IPS-15b (cell line): ENCODE data around the gene GLT8D2.
"Not testable (repeated sequence)": the region's sequence is repeated elsewhere in the genome, so short reads cannot be mapped to it uniquely, and the experiment has no call there.

Source experiments
- H3K27me3 ChIP-seq: one replicate; pipeline ENCODE4 v1.6.1; 2013; ENCODE audit warnings: low read length; ENCODE audit not compliant: control insufficient read depth, insufficient read depth
- H3K36me3 ChIP-seq: one replicate; pipeline ENCODE4 v1.6.1; 2013; ENCODE audit warnings: low read length; ENCODE audit not compliant: control insufficient read depth, insufficient read depth
- H3K4me1 ChIP-seq: one replicate; pipeline ENCODE4 v1.6.1; 2013; ENCODE audit warnings: mild to moderate bottlenecking, low read length; ENCODE audit not compliant: control insufficient read depth, insufficient read depth
- H3K4me3 ChIP-seq: one replicate; pipeline ENCODE4 v1.5.1; 2013; ENCODE audit warnings: low read depth, low read length
- H3K9ac ChIP-seq: one replicate; pipeline ENCODE4 v1.6.1; 2013; ENCODE audit warnings: low read depth, mild to moderate bottlenecking, low read length
- H3K9me3 ChIP-seq: one replicate; pipeline ENCODE4 v1.6.1; 2013; ENCODE audit warnings: mild to moderate bottlenecking, low read length; ENCODE audit not compliant: control insufficient read depth, insufficient read depth

GLT8D2 gene

DNA sequence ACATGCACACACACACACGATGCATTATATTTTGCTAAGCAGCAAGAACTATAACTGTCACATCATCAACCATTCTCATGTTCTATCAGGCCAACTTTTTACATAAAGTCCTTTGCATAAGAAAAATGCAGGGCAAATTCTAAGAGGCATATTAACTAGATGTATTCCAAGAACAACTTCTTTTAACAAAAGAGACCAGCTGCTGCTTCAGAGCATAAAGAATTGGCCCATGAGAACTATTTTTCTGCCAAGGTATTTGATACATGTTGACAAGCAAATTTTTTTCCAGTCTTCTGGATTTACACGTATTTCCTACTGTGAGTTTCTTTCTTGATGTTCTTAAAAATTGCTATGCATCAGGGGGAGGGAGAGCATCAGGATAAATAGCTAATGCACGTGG is 27.2 kb downstream of the GLT8D2 start:
- H3K27me3 ChIP-seq: no peaks in the 10 kb centered on the region
- H3K4me3 ChIP-seq: no peak overlapping the region
- no peak overlapping the region for H3K9ac ChIP-seq
- H3K4me1 ChIP-seq: no peaks in the 10 kb centered on the region
- no peaks in the 10 kb centered on the region for H3K9me3 ChIP-seq
- H3K36me3 ChIP-seq: no peaks in the 10 kb centered on the region

DNA sequence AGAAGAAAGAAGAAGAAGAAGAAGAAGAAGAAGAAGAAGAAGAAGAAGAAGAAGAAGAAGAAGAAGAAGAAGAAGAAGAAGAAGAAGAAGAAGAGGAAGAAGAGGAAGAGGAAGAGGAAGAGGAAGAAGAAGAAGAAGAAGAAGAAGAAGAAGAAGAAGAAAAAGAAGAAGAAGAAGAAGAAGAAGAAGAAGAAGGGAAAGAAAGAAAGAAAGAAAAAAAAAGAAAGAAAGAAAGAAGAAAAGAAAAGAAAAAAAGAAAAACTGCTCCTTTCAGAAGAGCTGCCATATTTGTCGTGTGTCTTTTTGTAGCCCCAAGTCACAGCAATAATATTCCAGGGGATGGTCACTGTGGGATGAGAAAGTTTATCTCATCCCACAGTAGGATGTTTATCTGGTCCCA is 28.1 kb downstream of the GLT8D2 start:
- H3K36me3 ChIP-seq, H3K4me3 ChIP-seq, H3K9me3 ChIP-seq, H3K27me3 ChIP-seq, H3K9ac ChIP-seq, H3K4me1 ChIP-seq: not testable (repeated sequence)

DNA sequence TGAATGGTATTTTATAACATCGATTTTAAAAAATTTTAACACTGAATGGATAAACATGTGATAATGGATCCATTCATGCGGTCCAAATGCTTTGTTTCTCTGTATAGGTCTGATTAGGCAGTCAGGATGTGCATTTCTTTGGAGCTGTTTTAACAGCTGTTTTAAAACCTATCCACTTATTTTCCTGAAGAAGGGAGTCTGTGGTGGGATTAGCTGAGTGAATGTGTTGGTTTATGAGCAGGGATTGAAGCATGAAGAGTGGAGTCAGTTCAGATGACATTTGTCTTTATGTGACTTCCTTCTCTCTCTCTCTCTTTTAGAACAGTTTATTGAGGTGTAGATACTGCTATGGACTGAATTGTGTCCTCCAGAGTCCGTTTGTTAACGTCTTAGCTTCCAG is 37.7 kb downstream of the GLT8D2 start:
- Histone ChIP-seq H3K4me3 (no peak overlapping the region), H3K36me3 (no peaks in the 10 kb centered on the region), H3K9me3 (no peaks in the 10 kb centered on the region), H3K27me3 (no peaks in the 10 kb centered on the region), H3K9ac (no peak overlapping the region), H3K4me1 (no peaks in the 10 kb centered on the region)

DNA sequence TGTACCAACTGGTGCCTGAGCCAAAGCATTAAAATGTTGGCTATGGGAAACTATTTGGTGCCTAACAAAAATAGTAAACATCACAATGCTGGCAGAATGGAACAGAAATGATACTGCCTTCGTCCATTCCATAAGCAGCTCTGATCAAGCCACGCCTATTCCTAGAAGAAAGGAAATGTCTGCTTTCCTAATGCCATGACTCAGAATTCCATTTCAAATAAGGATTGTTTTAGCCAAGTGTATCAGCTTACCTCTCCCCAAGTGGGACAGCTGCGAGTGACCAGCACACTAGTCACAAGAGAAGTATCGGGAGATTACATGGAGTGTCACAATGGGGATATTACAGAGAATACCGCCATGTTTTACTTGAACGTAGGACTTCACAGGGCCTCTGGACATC is 38.7 kb downstream of the GLT8D2 start:
- H3K36me3 ChIP-seq: no peaks in the 10 kb centered on the region
- H3K9ac ChIP-seq: no peak overlapping the region
- H3K4me3 ChIP-seq: no peak overlapping the region
- no peaks in the 10 kb centered on the region for H3K4me1 ChIP-seq
- H3K9me3 ChIP-seq: no peaks in the 10 kb centered on the region
- H3K27me3 ChIP-seq: no peaks in the 10 kb centered on the region

DNA sequence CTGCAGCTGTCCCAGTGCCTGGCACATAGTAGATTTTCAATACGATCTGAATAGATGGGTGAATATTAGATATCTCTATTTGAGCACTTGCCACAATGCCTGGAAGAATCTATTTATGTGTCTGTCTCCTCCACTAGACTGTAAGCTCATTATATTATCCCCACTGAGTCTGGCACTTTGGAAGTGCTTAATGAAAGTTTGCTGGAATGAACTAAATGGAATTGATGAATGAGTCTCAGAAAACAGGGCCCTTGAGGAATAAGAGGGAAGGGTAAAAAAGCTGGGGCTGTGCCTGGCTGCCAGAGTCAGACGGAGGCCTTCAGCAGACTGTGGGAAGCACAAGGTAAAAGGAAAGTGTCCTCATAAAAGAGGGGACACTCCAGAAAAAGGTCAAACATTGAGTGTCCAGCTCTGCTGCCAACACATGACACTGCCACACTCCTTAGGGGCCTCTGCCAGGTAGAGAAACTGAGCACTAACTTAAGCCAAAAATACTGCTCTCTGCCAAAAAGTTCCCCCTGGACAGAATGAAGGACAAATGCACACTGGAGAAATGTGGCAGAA is 39.3 kb downstream of the GLT8D2 start:
- H3K27me3 ChIP-seq: no peaks in the 10 kb centered on the region
- no peaks in the 10 kb centered on the region for H3K9me3 ChIP-seq
- H3K9ac ChIP-seq: no peak overlapping the region
- no peak overlapping the region for H3K4me3 ChIP-seq
- no peaks in the 10 kb centered on the region for H3K36me3 ChIP-seq
- no peaks in the 10 kb centered on the region for H3K4me1 ChIP-seq

DNA sequence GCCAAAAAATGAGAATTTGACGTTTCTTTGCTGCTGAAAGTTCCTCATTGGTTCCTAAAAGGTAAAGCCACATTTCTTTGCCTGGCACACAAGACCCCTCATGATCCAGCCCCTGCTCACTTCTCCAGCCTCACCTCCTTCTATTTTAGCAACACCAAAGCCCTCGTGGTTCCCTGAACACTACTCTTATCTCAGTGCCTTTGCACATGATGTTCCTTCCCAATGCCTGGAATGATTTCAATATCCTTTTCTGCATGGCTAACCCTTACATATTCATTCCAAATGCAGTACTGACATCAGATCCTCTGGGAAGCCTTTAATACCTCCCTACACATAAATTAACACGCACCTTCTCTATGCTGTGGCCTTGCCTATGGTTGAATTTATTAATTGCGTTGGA is 39.9 kb downstream of the GLT8D2 start:
- H3K4me3 ChIP-seq: no peak overlapping the region
- no peak overlapping the region for H3K9ac ChIP-seq
- H3K36me3 ChIP-seq: no peaks in the 10 kb centered on the region
- no peaks in the 10 kb centered on the region for H3K9me3 ChIP-seq
- no peaks in the 10 kb centered on the region for H3K4me1 ChIP-seq
- no peaks in the 10 kb centered on the region for H3K27me3 ChIP-seq

DNA sequence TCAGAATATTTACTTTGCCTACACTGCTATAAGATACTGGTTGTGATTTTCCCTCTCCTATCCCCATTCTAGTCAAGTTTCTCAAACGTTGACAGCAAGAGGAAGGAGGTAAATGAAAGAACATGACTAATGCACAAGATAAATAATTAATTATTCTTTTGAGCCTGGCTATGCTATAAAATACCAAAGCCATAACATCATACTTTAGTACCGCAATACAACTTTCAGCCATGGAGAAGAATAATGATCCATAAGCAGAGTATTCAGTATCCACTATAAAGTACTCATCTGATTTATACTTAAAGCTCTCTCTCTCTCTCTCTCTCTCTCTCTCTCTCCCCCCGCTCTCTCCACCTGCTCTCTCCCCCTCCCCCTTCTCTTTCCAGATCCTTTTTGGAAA is 43.1 kb downstream of the GLT8D2 start:
- no peak overlapping the region for H3K4me3 ChIP-seq
- no peaks in the 10 kb centered on the region for H3K36me3 ChIP-seq
- no peak overlapping the region for H3K9ac ChIP-seq
- H3K9me3 ChIP-seq: no peaks in the 10 kb centered on the region
- H3K4me1 ChIP-seq: no peaks in the 10 kb centered on the region
- no peaks in the 10 kb centered on the region for H3K27me3 ChIP-seq

DNA sequence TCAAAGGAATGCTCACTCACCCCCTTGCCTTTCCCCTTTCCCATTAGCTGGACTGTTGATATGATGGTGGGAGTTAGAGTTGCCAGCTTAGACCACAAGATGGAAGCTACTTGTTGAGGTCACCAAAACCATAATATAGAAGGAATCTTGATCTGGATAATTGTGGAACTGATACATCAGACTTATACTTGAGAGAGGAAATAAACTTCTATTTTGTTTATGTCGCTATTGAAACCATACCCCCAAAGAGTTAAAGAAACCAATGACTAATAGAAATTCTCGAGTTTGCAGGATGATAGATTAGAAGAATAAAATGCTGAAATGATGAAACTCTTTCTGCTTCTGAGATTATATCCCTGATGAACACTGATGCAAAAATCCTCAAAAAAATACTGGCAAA is 46.4 kb downstream of the GLT8D2 start:
- Histone ChIP-seq H3K36me3 (no peaks in the 10 kb centered on the region), H3K4me1 (no peaks in the 10 kb centered on the region), H3K9me3 (no peaks in the 10 kb centered on the region), H3K9ac (no peak overlapping the region), H3K27me3 (no peaks in the 10 kb centered on the region), H3K4me3 (no peak overlapping the region)

DNA sequence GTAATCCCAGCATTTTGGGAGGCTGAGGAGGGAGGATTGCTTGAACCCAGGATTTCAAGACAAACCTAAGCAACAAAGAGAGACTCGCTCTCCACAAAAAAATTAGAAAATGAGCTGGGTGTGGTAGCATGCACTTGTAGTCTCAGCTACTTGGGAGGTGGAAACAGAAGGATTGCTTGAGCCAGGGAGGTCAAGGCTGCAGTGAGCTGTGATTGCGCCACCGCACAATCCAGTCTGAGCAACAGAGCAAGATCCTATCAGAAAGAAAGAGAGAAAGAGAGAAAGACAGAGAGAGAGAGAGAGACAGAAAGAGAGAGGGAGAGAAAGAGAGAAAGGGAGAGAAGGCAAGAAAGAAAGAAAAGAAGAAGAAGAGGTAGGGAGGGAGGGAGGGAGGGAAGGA is 47.3 kb downstream of the GLT8D2 start:
- Histone ChIP-seq H3K36me3 (no peaks in the 10 kb centered on the region), H3K27me3 (no peaks in the 10 kb centered on the region), H3K9ac (no peak overlapping the region), H3K9me3 (no peaks in the 10 kb centered on the region), H3K4me1 (no peaks in the 10 kb centered on the region), H3K4me3 (no peak overlapping the region)

DNA sequence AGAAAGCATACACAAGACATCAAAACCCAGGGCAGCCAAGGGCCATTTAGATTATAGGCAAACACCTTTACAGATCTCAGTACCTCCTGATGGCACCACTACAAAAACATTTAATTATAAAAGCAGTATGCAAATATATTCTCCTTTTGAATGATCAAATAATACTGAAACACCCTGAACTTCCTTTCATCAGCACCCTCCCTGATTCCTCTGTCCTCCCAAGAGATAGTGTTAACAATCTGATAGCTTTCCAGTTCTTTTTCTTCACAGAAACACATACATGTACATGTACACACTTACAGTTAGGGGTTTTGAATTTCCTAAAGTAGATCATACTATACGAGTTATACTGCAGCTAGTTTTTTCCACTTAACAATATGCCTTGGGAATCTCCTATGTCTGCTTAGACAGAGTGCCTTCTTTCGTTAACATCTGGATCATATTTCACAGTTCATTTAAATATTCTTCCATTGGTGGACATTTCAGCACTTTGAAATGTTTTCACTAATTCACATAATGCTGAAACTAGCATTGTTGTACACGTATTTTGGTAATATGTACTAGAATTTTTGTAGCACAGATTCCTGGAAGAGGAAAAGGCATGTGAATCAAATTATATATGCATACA is 49.1 kb downstream of the GLT8D2 start:
- Histone ChIP-seq H3K36me3 (no peaks in the 10 kb centered on the region), H3K9me3 (no peaks in the 10 kb centered on the region), H3K9ac (no peak overlapping the region), H3K4me3 (no peak overlapping the region), H3K27me3 (no peaks in the 10 kb centered on the region), H3K4me1 (no peaks in the 10 kb centered on the region)

DNA sequence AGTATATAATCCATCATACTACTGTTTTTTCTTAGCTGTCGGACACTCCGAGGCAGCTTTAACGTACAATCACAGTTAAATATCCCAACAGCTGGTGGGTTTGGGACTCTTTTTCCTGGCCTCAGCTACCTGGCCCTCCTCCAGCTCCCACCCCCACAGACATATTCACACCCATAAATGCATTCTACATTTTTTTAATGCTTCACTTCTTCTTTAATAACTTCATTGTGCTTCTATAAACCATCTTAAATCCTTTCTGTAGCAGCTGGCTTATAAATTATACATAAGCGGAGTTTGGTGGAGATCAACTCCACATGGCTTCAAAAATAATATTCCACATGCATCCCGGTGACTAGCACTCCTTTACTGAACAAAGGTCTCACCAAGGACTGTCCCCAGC is 51.0 kb downstream of the GLT8D2 start:
- Histone ChIP-seq H3K4me1 (no peaks in the 10 kb centered on the region), H3K9ac (no peak overlapping the region), H3K4me3 (no peak overlapping the region), H3K9me3 (no peaks in the 10 kb centered on the region), H3K27me3 (no peaks in the 10 kb centered on the region), H3K36me3 (no peaks in the 10 kb centered on the region)

DNA sequence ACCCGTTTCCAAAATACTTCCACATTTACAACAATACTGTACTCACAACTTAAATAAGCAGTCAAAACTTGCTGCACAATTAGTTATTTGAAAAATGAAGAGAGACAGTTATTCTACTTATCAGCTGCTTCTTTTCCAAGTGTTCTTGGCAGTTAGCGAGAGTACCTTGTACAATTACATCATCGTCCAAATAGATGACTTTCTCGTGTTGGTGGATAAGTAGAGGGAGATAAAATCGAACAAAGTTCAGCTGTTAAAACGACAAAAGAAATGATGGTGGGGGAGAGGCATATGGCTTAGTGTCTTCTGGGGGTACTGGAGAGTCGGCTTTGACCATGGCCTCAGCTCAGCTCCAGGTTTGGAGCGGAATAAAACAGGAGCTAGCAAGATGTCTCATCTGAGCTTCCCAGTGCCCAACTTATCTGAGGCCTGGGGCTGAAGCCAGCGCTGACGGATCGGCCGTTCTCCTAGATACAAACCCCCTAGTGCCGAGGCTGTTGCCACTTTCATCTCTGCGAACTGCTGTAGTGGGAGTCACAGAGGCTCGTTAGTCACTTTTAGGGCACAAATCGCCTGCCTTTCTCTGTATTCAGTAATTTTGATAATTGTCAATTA is 52.6 kb downstream of the GLT8D2 start:
- Histone ChIP-seq H3K4me1 (no peaks in the 10 kb centered on the region), H3K27me3 (no peaks in the 10 kb centered on the region), H3K4me3 (no peak overlapping the region), H3K9ac (no peak overlapping the region), H3K36me3 (no peaks in the 10 kb centered on the region), H3K9me3 (no peaks in the 10 kb centered on the region)
